A549 (cell line): Measurements from ENCODE around the gene SEMA4D. TPM values are rescaled to one million over a fixed set of nuclear protein-coding genes. Genes with fewer than 3 reads are reported as not detected.

Source experiments
- ATAC-seq, 2 experiments: fragments of 200-7000 bp in 1 of 2; fragments of >200 bp in 1 of 2; cut with Nextera tagmentation in 1 of 2; cut with Tn5 transposase in 1 of 2; 3 replicates each; pipeline versions ENCODE4 v1.8.0 to v1.9.1; 2018 to 2020; ENCODE audit warnings: mild to moderate bottlenecking in 1 of 2, moderate library complexity in 1 of 2
- CTCF ChIA-PET: fragments of 300-600 bp; sonication (Branson Sonifier 250); formaldehyde crosslinking; extraction: SDS; loops from one replicate; lab custom pipeline; 2021; ENCODE audit warnings: antibody characterized with exemption, inconsistent platforms; lab: Yijun Ruan, JAX
- POLR2A ChIA-PET: fragments of 350-600 bp; formaldehyde crosslinking; extraction: SDS; loops from one replicate; lab custom pipeline; 2021; ENCODE audit warnings: antibody characterized with exemption, inconsistent platforms; lab: Yijun Ruan, JAX
- DNase-seq, 2 experiments: peaks; one replicate each; pipeline versions ENCODE4 v3.0.0 to v3.0.0-alpha.2; 2011 to 2016; ENCODE audit warnings: low read depth in 1 of 2, low spot score in 1 of 2
- FAIRE-seq: peaks from 2 replicates; lab custom pipeline; 2011; peaks lifted over from hg19 to GRCh38; lab: Jason Lieb, UNC
- H3K27ac ChIP-seq, 2 experiments: fragments of >200 bp; sonication (Bioruptor Twin); formaldehyde crosslinking; 3 replicates each; pipeline ENCODE4 v1.5.1; 2016 to 2017
- H3K4me1 ChIP-seq: fragments of >200 bp; sonication (Bioruptor Twin); formaldehyde crosslinking; 3 replicates; pipeline ENCODE4 v1.6.1; 2016
- H3K4me2 ChIP-seq: fragments of >200 bp; sonication (Bioruptor Twin); formaldehyde crosslinking; 3 replicates; pipeline ENCODE4 v1.6.1; 2016
- H3K4me3 ChIP-seq: fragments of >200 bp; sonication (Bioruptor Twin); formaldehyde crosslinking; 3 replicates; pipeline ENCODE4 v1.5.1; 2016
- H3K9me3 ChIP-seq: fragments of >200 bp; sonication (Bioruptor Twin); formaldehyde crosslinking; 3 replicates; pipeline ENCODE4 v1.6.1; 2016
- ATOH8 ChIP-seq: fragments of 250-450 bp; sonication (Bioruptor Pico); IDR thresholded peaks from 2 replicates; pipeline ENCODE4 v1.5.0; 2020; ENCODE audit warnings: low read depth, mild to moderate bottlenecking, moderate library complexity
- CBX8 ChIP-seq: fragments of 200-600 bp; sonication (generic); IDR thresholded peaks from 2 replicates; pipeline ENCODE4 v1.6.1; 2016
- CHD2 ChIP-seq: fragments of 150-350 bp; IDR thresholded peaks from 2 replicates; pipeline ENCODE4 v1.6.1; 2014; ENCODE audit warnings: low read length; ENCODE audit not compliant: partially characterized antibody
- E2F6 ChIP-seq: IDR thresholded peaks from 2 replicates; pipeline ENCODE4 v1.6.1; 2012; ENCODE audit warnings: low read depth, borderline replicate concordance
- EP300 ChIP-seq, 2 experiments: fragments of >200 bp; sonication (Bioruptor Twin); formaldehyde crosslinking; IDR thresholded peaks; 2 replicates in 1 of 2; 3 replicates in 1 of 2; pipeline ENCODE4 v1.6.1; 2016 to 2017
- FOSB ChIP-seq: fragments of 250-450 bp; sonication (Bioruptor Pico); IDR thresholded peaks from 2 replicates; pipeline ENCODE4 v1.5.0; 2020; ENCODE audit warnings: mild to moderate bottlenecking, moderate library complexity
- FOXS1 ChIP-seq: fragments of 250-450 bp; sonication (Bioruptor Pico); IDR thresholded peaks from 2 replicates; pipeline ENCODE4 v1.5.0; 2020; ENCODE audit warnings: mild to moderate bottlenecking, moderate library complexity
- HES2 ChIP-seq: fragments of >200 bp; sonication (Bioruptor Twin); formaldehyde crosslinking; IDR thresholded peaks from 2 replicates; pipeline ENCODE4 v1.6.1; 2016
- HEYL ChIP-seq: fragments of 250-450 bp; sonication (Bioruptor Pico); IDR thresholded peaks from 2 replicates; pipeline ENCODE4 v1.8.0; 2021; ENCODE audit warnings: mild to moderate bottlenecking, moderate library complexity
- HOXA7 ChIP-seq: fragments of 250-450 bp; sonication (Bioruptor Pico); IDR thresholded peaks from 2 replicates; pipeline ENCODE4 v1.5.0; 2020; ENCODE audit warnings: mild to moderate bottlenecking, moderate library complexity
- HOXB13 ChIP-seq: fragments of 250-450 bp; sonication (Bioruptor Pico); IDR thresholded peaks from 2 replicates; pipeline ENCODE4 v1.5.0; 2020; ENCODE audit warnings: low read depth, mild to moderate bottlenecking, moderate library complexity
- HOXB5 ChIP-seq: fragments of 250-450 bp; sonication (Bioruptor Pico); IDR thresholded peaks from 2 replicates; pipeline ENCODE4 v1.5.0; 2020; ENCODE audit warnings: mild to moderate bottlenecking, moderate library complexity
- JUNB ChIP-seq: fragments of >200 bp; sonication (Bioruptor Twin); formaldehyde crosslinking; IDR thresholded peaks from 2 replicates; pipeline ENCODE4 v1.6.1; 2016
- KDM1A ChIP-seq: fragments of 200-600 bp; sonication (generic); IDR thresholded peaks from 2 replicates; pipeline ENCODE4 v1.6.1; 2016; ENCODE audit warnings: low read depth, mild to moderate bottlenecking
- KDM5A ChIP-seq: fragments of 200-600 bp; sonication (generic); IDR thresholded peaks from 2 replicates; pipeline ENCODE4 v1.6.1; 2016; ENCODE audit warnings: antibody characterized with exemption, mild to moderate bottlenecking
- MAFK ChIP-seq: fragments of 450-650 bp; IDR thresholded peaks from 2 replicates; pipeline ENCODE4 v1.6.1; 2014; ENCODE audit not compliant: partially characterized antibody
- MYC ChIP-seq: IDR thresholded peaks from 2 replicates; pipeline ENCODE4 v1.6.1; 2012; ENCODE audit warnings: mild to moderate bottlenecking, inconsistent platforms, low read length, improper control_type of control experiment, borderline replicate concordance
- NFE2L2 ChIP-seq: fragments of 150-350 bp; conservative IDR thresholded peaks from 2 replicates; pipeline ENCODE4 v1.6.1; 2014; ENCODE audit warnings: low read length
- NR3C1 ChIP-seq: fragments of >200 bp; sonication (Bioruptor Twin); formaldehyde crosslinking; IDR thresholded peaks from 3 replicates; pipeline ENCODE4 v1.6.1; 2017
- PHF8 ChIP-seq: fragments of 200-600 bp; sonication (generic); IDR thresholded peaks from 2 replicates; pipeline ENCODE4 v1.6.1; 2016; ENCODE audit warnings: low read depth, mild to moderate bottlenecking, antibody characterized with exemption, moderate library complexity, borderline replicate concordance
- POLR2A ChIP-seq: IDR thresholded peaks from 2 replicates; pipeline ENCODE4 v1.6.1; 2012; ENCODE audit warnings: mild to moderate bottlenecking, low read length
- RAD21 ChIP-seq, 2 experiments: fragments of >200 bp in 1 of 2; sonication (Bioruptor Twin) in 1 of 2; formaldehyde crosslinking in 1 of 2; IDR thresholded peaks in 1 of 2; conservative IDR thresholded peaks in 1 of 2; 2 replicates in 1 of 2; 3 replicates in 1 of 2; pipeline ENCODE4 v1.6.1; 2012 to 2018; ENCODE audit warnings: inconsistent platforms in 1 of 2
- REST ChIP-seq: fragments of 200-600 bp; sonication (generic); IDR thresholded peaks from 2 replicates; pipeline ENCODE4 v1.6.1; 2016; ENCODE audit warnings: antibody characterized with exemption, mild to moderate bottlenecking, moderate library complexity
- SMC3 ChIP-seq: fragments of >200 bp; sonication (Bioruptor Twin); formaldehyde crosslinking; IDR thresholded peaks from 3 replicates; pipeline ENCODE4 v1.6.1; 2018; ENCODE audit warnings: inconsistent platforms
- TP53 ChIP-seq: fragments of 250-450 bp; sonication (Bioruptor Pico); IDR thresholded peaks from 2 replicates; pipeline ENCODE4 v1.5.0; 2021; ENCODE audit warnings: mild to moderate bottlenecking, moderate library complexity
- ZC3H11A ChIP-seq: fragments of 450-650 bp; IDR thresholded peaks from 2 replicates; pipeline ENCODE4 v1.6.1; 2014; ENCODE audit warnings: antibody characterized with exemption, mild to moderate bottlenecking
- ZNF302 ChIP-seq: fragments of 250-450 bp; sonication (Bioruptor Pico); IDR thresholded peaks from 2 replicates; pipeline ENCODE4 v1.9.0; 2021; ENCODE audit warnings: inconsistent platforms, mild to moderate bottlenecking, moderate library complexity
- WGBS: methylation state at CpG from one replicate; pipeline ENCODE4 v1.1.6; 2017; ENCODE audit errors: missing lambda C conversion rate; 5-methylcytosine and 5-hydroxymethylcytosine counted together
- polyA plus RNA-seq, 4 experiments: library from polyadenylated mRNA; depleted of rRNA in 3 of 4; stranded (reverse); fragments of >200 nt; fragmentation: RNase III in 1 of 4; extraction: RNeasy Plus Mini Kit Qiagen cat#74134 plus additional on column Dnase treatment in 1 of 4; gene quantifications; 2 replicates in 3 of 4; 3 replicates in 1 of 4; pipeline ENCODE4 v1.2.3, GENCODE V29; 2011 to 2017
- TF ChIP-seq, protein P1 (sequence below): IDR thresholded peaks from 2 replicates; pipeline ENCODE4 v1.6.1; 2012

Gene SEMA4D
- polyA plus RNA-seq, 2 of the 4 experiments (the other 2 are of a cell fraction) = 5.3 to 7.2 TPM

GRCh38 chr9:89523948-89524347, 26.0 kb upstream of the SEMA4D start:
- FAIRE-seq = no peak

GRCh38 chr9:89522959-89523285, 25.0 kb upstream of the SEMA4D start:
- H3K4me1 ChIP-seq = no peaks in the 10 kb centered on the region; the same call in 2 of the 3 replicates
- no peak for TF ChIP-seq PHF8
- TF ChIP-seq KDM5A = no peak
- TF ChIP-seq CHD2 = no peak
- no peak for TF ChIP-seq MAFK
- no peak for TF ChIP-seq ZNF302
- TF ChIP-seq JUNB = no peak
- no peak for TF ChIP-seq HOXA7 (CRISPR knock-in tag)
- no peak for TF ChIP-seq MYC
- no peak for TF ChIP-seq EP300 (IDR thresholded peaks at IDR 0.05)
- no peak for TF ChIP-seq HOXB5 (CRISPR knock-in tag)
- no peak for TF ChIP-seq TP53
- TF ChIP-seq, protein P1, sequence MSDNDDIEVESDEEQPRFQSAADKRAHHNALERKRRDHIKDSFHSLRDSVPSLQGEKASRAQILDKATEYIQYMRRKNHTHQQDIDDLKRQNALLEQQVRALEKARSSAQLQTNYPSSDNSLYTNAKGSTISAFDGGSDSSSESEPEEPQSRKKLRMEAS = no peak
- TF ChIP-seq FOXS1 = no peak
- TF ChIP-seq SMC3 = no peak
- TF ChIP-seq HEYL = no peak
- TF ChIP-seq RAD21 (conservative IDR thresholded peaks at IDR 0.05 in 1 of 2, IDR thresholded peaks at IDR 0.05 in 1 of 2) = no peak
- no peak for TF ChIP-seq NFE2L2
- no peak for TF ChIP-seq HOXB13
- no peak for TF ChIP-seq REST
- TF ChIP-seq, all 56 proteins: peak for 0
- H3K27ac ChIP-seq = no peak overlapping the region
- CTCF ChIA-PET = no interaction called here
- no peaks in the 10 kb centered on the region for H3K9me3 ChIP-seq
- H3K4me2 ChIP-seq = no peak overlapping the region
- no peak overlapping the region for H3K4me3 ChIP-seq
- no peak for ATAC-seq
- DNase-seq = no peak
- 85% methylated on average over 2 of the region's 2 CpGs for WGBS
- no peak for FAIRE-seq
- POLR2A ChIA-PET = no interaction called here

More at GRCh38 chr9:89523948-89524347, 26.0 kb upstream of the SEMA4D start:
- ATAC-seq = no peak
- WGBS = 32% methylated on average over 3 of the region's 3 CpGs
- DNase-seq = no peak
- H3K4me3 ChIP-seq = no peak overlapping the region
- H3K4me2 ChIP-seq = no peak overlapping the region
- H3K27ac ChIP-seq = no peak overlapping the region
- H3K9me3 ChIP-seq = no peaks in the 10 kb centered on the region
- ChIA-PET CTCF (interaction anchor here (1.1 kb wide), 1 partner anchor 24 kb away, joined by 4 read pairs; no protein-coding TSS in a partner anchor), POLR2A (no interaction called here)
- no peak for TF ChIP-seq FOSB (CRISPR knock-in tag)
- no peak for TF ChIP-seq ATOH8 (CRISPR knock-in tag)
- no peak for TF ChIP-seq KDM1A
- TF ChIP-seq HES2 = no peak
- TF ChIP-seq CBX8 = no peak
- no peak for TF ChIP-seq E2F6
- no peak for TF ChIP-seq NR3C1
- no peak for TF ChIP-seq SMC3
- no peak for TF ChIP-seq POLR2A
- TF ChIP-seq ZC3H11A = no peak
- TF ChIP-seq HOXA7 (CRISPR knock-in tag) = no peak
- H3K4me1 ChIP-seq = no peaks in the 10 kb centered on the region; the same call in 2 of the 3 replicates
